H1 (cell line): ENCODE results near the gene ZDHHC3. TPM values are rescaled to one million over a fixed set of nuclear protein-coding genes. Genes with fewer than 3 reads are reported as not detected.

ENCODE experiments used
- CTCF ChIA-PET: fragments of 300-600 bp; sonication (Branson Sonifier 250); formaldehyde crosslinking; loops from one replicate; lab custom pipeline; 2021; ENCODE audit not compliant: partially characterized antibody; lab: Charles Lee
- POLR2A ChIA-PET: fragments of 300-600 bp; sonication (Branson Sonifier 250); formaldehyde crosslinking; loops from one replicate; lab custom pipeline; 2021; ENCODE audit warnings: inconsistent platforms; ENCODE audit not compliant: partially characterized antibody; lab: Charles Lee
- DNase-seq, 2 experiments: peaks; one replicate each; pipeline versions ENCODE4 v3.0.0 to v3.0.0-alpha.2; 2010 to 2022; ENCODE audit warnings: low spot score in 2 of 2, low read depth in 1 of 2, mixed read lengths in 1 of 2
- FAIRE-seq: peaks from 2 replicates; lab custom pipeline; 2011; peaks lifted over from hg19 to GRCh38; lab: Jason Lieb, UNC
- H2AFZ ChIP-seq: 2 replicates; pipeline ENCODE4 v1.8.1; 2012; ENCODE audit warnings: low read length, inconsistent platforms
- H2AK5ac ChIP-seq: 2 replicates; pipeline ENCODE4 v1.6.1; 2013; ENCODE audit warnings: low read depth, low read length
- H2BK120ac ChIP-seq: replicated peaks from 2 replicates; pipeline ENCODE3; 2013; ENCODE audit warnings: low read depth, low read length, inconsistent platforms
- H2BK12ac ChIP-seq: 2 replicates; pipeline ENCODE4 v1.6.1; 2013; ENCODE audit warnings: low read depth, low read length
- H2BK15ac ChIP-seq: 2 replicates; pipeline ENCODE4 v1.6.1; 2013; ENCODE audit warnings: low read length
- H2BK20ac ChIP-seq: 2 replicates; pipeline ENCODE4 v1.6.1; 2013; ENCODE audit warnings: low read length
- H2BK5ac ChIP-seq: 2 replicates; pipeline ENCODE4 v1.6.1; 2013; ENCODE audit warnings: low read depth, low read length
- H3K14ac ChIP-seq: 2 replicates; pipeline ENCODE4 v1.6.1; 2013; ENCODE audit warnings: inconsistent platforms; ENCODE audit not compliant: insufficient read length
- H3K18ac ChIP-seq: 2 replicates; pipeline ENCODE4 v1.6.1; 2013; ENCODE audit warnings: low read length; ENCODE audit errors: extremely low read depth
- H3K23ac ChIP-seq: 2 replicates; pipeline ENCODE4 v1.6.1; 2013; ENCODE audit warnings: inconsistent platforms; ENCODE audit not compliant: insufficient read length
- H3K23me2 ChIP-seq: 2 replicates; pipeline ENCODE4 v1.6.1; 2013; ENCODE audit warnings: low read depth, low read length
- H3K27ac ChIP-seq: 2 replicates; pipeline ENCODE4 v1.6.1; 2011; ENCODE audit warnings: low read depth, low read length, inconsistent platforms
- H3K27me3 ChIP-seq, 4 experiments: replicated peaks in 1 of 4; 1 replicate in 1 of 4; 2 replicates in 3 of 4; pipeline versions ENCODE4 v1.6.1 to v1.8.1; 2011 to 2013; ENCODE audit warnings: low read length in 3 of 4, mild to moderate bottlenecking in 3 of 4, inconsistent platforms in 2 of 4, mixed read lengths in 2 of 4, moderate library complexity in 1 of 4; ENCODE audit not compliant: control insufficient read depth in 3 of 4, insufficient read depth in 3 of 4; ENCODE audit errors: extremely low read depth in 1 of 4
- H3K36me3 ChIP-seq, 4 experiments: 2 replicates each; pipeline versions ENCODE4 v1.6.1 to v1.8.1; 2011 to 2013; ENCODE audit warnings: mild to moderate bottlenecking in 4 of 4, low read length in 3 of 4, moderate library complexity in 2 of 4, control low read depth in 1 of 4, inconsistent platforms in 1 of 4; ENCODE audit not compliant: insufficient read depth in 4 of 4, control insufficient read depth in 2 of 4
- H3K4ac ChIP-seq: replicated peaks from 2 replicates; pipeline ENCODE3; 2013; ENCODE audit warnings: low read length, low read depth, mixed read lengths, inconsistent platforms; ENCODE audit not compliant: insufficient read length
- H3K4me1 ChIP-seq, 4 experiments: replicated peaks in 1 of 4; 1 replicate in 1 of 4; 2 replicates in 3 of 4; pipeline versions ENCODE4 v1.6.1 to v1.8.1; 2011 to 2013; ENCODE audit warnings: low read length in 3 of 4, inconsistent platforms in 2 of 4, mixed read lengths in 1 of 4; ENCODE audit not compliant: insufficient read depth in 4 of 4, control insufficient read depth in 3 of 4
- H3K4me2 ChIP-seq, 2 experiments: 2 replicates each; pipeline versions ENCODE4 v1.6.1 to v1.8.1; 2011 to 2013; ENCODE audit warnings: low read depth in 2 of 2, low read length in 2 of 2, control low read depth in 1 of 2, inconsistent platforms in 1 of 2, mild to moderate bottlenecking in 1 of 2; ENCODE audit not compliant: insufficient read depth in 1 of 2
- H3K4me3 ChIP-seq, 4 experiments: fragments of 200-600, 300-600 bp in 1 of 4; sonication (generic), shearing (Covaris generic), sonication (Bioruptor Twin) in 1 of 4; 2 replicates each; pipeline versions ENCODE4 v1.5.1 to v1.8.1; 2011 to 2016; ENCODE audit warnings: low read length in 4 of 4, low read depth in 3 of 4, control low read depth in 2 of 4, inconsistent platforms in 2 of 4, mild to moderate bottlenecking in 2 of 4, mixed read lengths in 1 of 4, moderate library complexity in 1 of 4; ENCODE audit not compliant: insufficient read depth in 2 of 4; ENCODE audit errors: extremely low read depth in 1 of 4
- H3K56ac ChIP-seq: replicated peaks from 2 replicates; pipeline ENCODE3; 2013; ENCODE audit warnings: low read depth, mild to moderate bottlenecking, mixed read lengths, low read length, inconsistent platforms; ENCODE audit not compliant: insufficient read length
- H3K79me1 ChIP-seq: 2 replicates; pipeline ENCODE4 v1.6.1; 2013; ENCODE audit warnings: low read depth, low read length, control low read depth
- H3K79me2 ChIP-seq, 2 experiments: 2 replicates each; pipeline versions ENCODE4 v1.6.1 to v1.8.1; 2012 to 2013; ENCODE audit warnings: low read length in 2 of 2, mild to moderate bottlenecking in 2 of 2, inconsistent platforms in 1 of 2; ENCODE audit not compliant: insufficient read depth in 2 of 2, control insufficient read depth in 1 of 2
- H3K9ac ChIP-seq, 4 experiments: replicated peaks in 1 of 4; 1 replicate in 1 of 4; 2 replicates in 3 of 4; pipeline versions ENCODE4 v1.6.1 to v1.8.1; 2011 to 2013; ENCODE audit warnings: low read depth in 3 of 4, low read length in 3 of 4, control low read depth in 2 of 4, mild to moderate bottlenecking in 2 of 4, moderate library complexity in 2 of 4, inconsistent platforms in 1 of 4; ENCODE audit errors: extremely low read depth in 1 of 4
- H3K9me3 ChIP-seq, 2 experiments: 2 replicates each; pipeline versions ENCODE4 v1.6.1 to v1.8.1; 2012 to 2013; ENCODE audit warnings: mild to moderate bottlenecking in 2 of 2, moderate library complexity in 2 of 2, control low read depth in 1 of 2, inconsistent platforms in 1 of 2, low read depth in 1 of 2, low read length in 1 of 2, mixed read lengths in 1 of 2; ENCODE audit not compliant: insufficient read depth in 2 of 2
- H4K20me1 ChIP-seq, 2 experiments: replicated peaks in 1 of 2; 2 replicates each; pipeline versions ENCODE3 to v1.8.1; 2011 to 2013; ENCODE audit warnings: inconsistent platforms in 2 of 2, low read length in 2 of 2, mild to moderate bottlenecking in 1 of 2; ENCODE audit not compliant: insufficient read depth in 2 of 2, control insufficient read depth in 1 of 2
- H4K5ac ChIP-seq: 2 replicates; pipeline ENCODE4 v1.6.1; 2013; ENCODE audit warnings: low read length, low read depth, mixed read lengths, inconsistent platforms; ENCODE audit not compliant: insufficient read length
- H4K8ac ChIP-seq: 2 replicates; pipeline ENCODE4 v1.8.0; 2013; ENCODE audit warnings: mild to moderate bottlenecking, moderate library complexity, low read length, inconsistent platforms; ENCODE audit not compliant: insufficient read depth; ENCODE audit errors: extremely low read depth
- H4K91ac ChIP-seq: replicated peaks from 2 replicates; pipeline ENCODE3; 2013; ENCODE audit warnings: low read length, mixed read lengths, inconsistent platforms; ENCODE audit not compliant: insufficient read length
- ATF2 ChIP-seq: IDR thresholded peaks from 2 replicates; pipeline ENCODE4 v1.6.1; 2012; ENCODE audit warnings: low read length, inconsistent platforms
- BRCA1 ChIP-seq: IDR thresholded peaks from 2 replicates; pipeline ENCODE4 v1.6.1; 2012; ENCODE audit warnings: low read depth, low read length, improper control_type of control experiment
- CTCF ChIP-seq, 3 experiments: IDR thresholded peaks; 1 replicate in 2 of 3; 2 replicates in 1 of 3; pipeline versions ENCODE4 v1.5.1 to v1.6.1; 2011; ENCODE audit warnings: low read length in 3 of 3, mild to moderate bottlenecking in 3 of 3, inconsistent platforms in 2 of 3, low read depth in 1 of 3, moderate library complexity in 1 of 3; ENCODE audit not compliant: insufficient read depth in 1 of 3; ENCODE audit errors: control extremely low read depth in 1 of 3
- EGR1 ChIP-seq: IDR thresholded peaks from 2 replicates; pipeline ENCODE4 v1.6.1; 2011; ENCODE audit warnings: low read depth, low read length, borderline replicate concordance
- EP300 ChIP-seq, 2 experiments: IDR thresholded peaks; 1 replicate in 1 of 2; 2 replicates in 1 of 2; pipeline ENCODE4 v1.6.1; 2011 to 2012; ENCODE audit warnings: low read depth in 2 of 2, low read length in 2 of 2, mild to moderate bottlenecking in 2 of 2, borderline replicate concordance in 1 of 2, inconsistent platforms in 1 of 2, moderate library complexity in 1 of 2
- HDAC2 ChIP-seq, 2 experiments: fragments of 300-600 bp in 1 of 2; sonication (generic) in 1 of 2; IDR thresholded peaks; 2 replicates each; pipeline ENCODE4 v1.6.1; 2011 to 2012; ENCODE audit warnings: low read depth in 2 of 2, low read length in 2 of 2, mild to moderate bottlenecking in 2 of 2, moderate library complexity in 2 of 2, borderline replicate concordance in 1 of 2, inconsistent platforms in 1 of 2
- MAX ChIP-seq: IDR thresholded peaks from 2 replicates; pipeline ENCODE4 v1.6.1; 2012; ENCODE audit warnings: inconsistent platforms
- POLR2AphosphoS5 ChIP-seq: IDR thresholded peaks from 2 replicates; pipeline ENCODE4 v1.6.1; 2011; ENCODE audit warnings: low read depth, low read length
- WGBS, 2 experiments: shearing (Covaris generic) in 1 of 2; methylation state at CpG; one replicate each; pipeline versions ENCODE4 v1.1.6 to v1.1.7; 2013 to 2015; ENCODE audit warnings: low lambda C conversion rate in 2 of 2, mixed read lengths in 2 of 2, inconsistent platforms in 1 of 2, low coverage in 1 of 2, missing lambda C conversion rate in 1 of 2; ENCODE audit not compliant: insufficient replicate concordance in 2 of 2, insufficient coverage in 1 of 2, insufficient read length in 1 of 2; ENCODE audit errors: extremely low coverage in 1 of 2, missing lambda C conversion rate in 1 of 2; 5-methylcytosine and 5-hydroxymethylcytosine counted together
- polyA plus RNA-seq, 7 experiments: library from polyadenylated mRNA; depleted of rRNA in 3 of 7; stranded (reverse) in 5 of 7; unstranded in 2 of 7; fragments of >200 nt in 5 of 7; fragments of 200-250 nt in 2 of 7; gene quantifications; 1 replicate in 5 of 7; 2 replicates in 1 of 7; 4 replicates in 1 of 7; pipeline versions ENCODE4 v1.2.1 to v1.2.3, GENCODE V29; 2011 to 2013; ENCODE audit warnings: missing spikeins in 2 of 7, mixed read lengths in 2 of 7
- total RNA-seq: library from RNA; stranded (reverse); fragmentation: NEBNext Ultra II Directional; extraction: Animal tissue kit (Norgen Biotek cat#: 25700); gene quantifications from 2 replicates; pipeline ENCODE4 v1.2.1, GENCODE V29; 2021

ZDHHC3 gene
- total and polyA plus RNA-seq, 2 of the 8 experiments (the other 6 are each of a cell fraction or from before 2014, with no cell fraction given), result 77.4 to 88.7 TPM

- Histone ChIP-seq H2BK15ac (no peak overlapping the region), H4K20me1 (no peaks in the 10 kb centered on the region), H2AFZ (no peak overlapping the region), H4K91ac (no peak overlapping the region), H3K56ac (no peak overlapping the region), H2BK120ac (no peak overlapping the region), H3K36me3 (no peaks in the 10 kb centered on the region), H3K79me1 (no peaks in the 10 kb centered on the region), H3K18ac (no peak overlapping the region), H2BK5ac (no peak overlapping the region), H3K9ac (no peak overlapping the region), H4K5ac (no peak overlapping the region), H3K14ac (no peak overlapping the region), H3K79me2 (no peaks in the 10 kb centered on the region), H3K4me3 (no peak overlapping the region; a peak in 1 of 8 replicates), H4K8ac (no peak overlapping the region), H3K27me3 (no peaks in the 10 kb centered on the region), H3K27ac (no peak overlapping the region), H3K4me2 (no peak overlapping the region), H3K4me1 (peaks cover 0 to 2% (median 0%) of the 10 kb centered on the region in 4 experiments; a peak in 2 of 7 replicates), H3K23ac (no peak overlapping the region), H2BK20ac (no peak overlapping the region), H2AK5ac (no peak overlapping the region), H2BK12ac (no peak overlapping the region), H3K4ac (no peak overlapping the region), H3K23me2 (no peaks in the 10 kb centered on the region; the same call in 1 of the 2 replicates), H3K9me3 (peaks cover 4 to 8% of the 10 kb centered on the region in 2 experiments; a peak in 2 of 4 replicates)
- TF ChIP-seq EGR1 (no peak), EP300 (IDR thresholded peaks at IDR 0.05; ENCODE audit: borderline replicate concordance in 1 of 2, low read depth in 2 of 2, low read length in 2 of 2) (no peak), ATF2 (no peak), HDAC2 (IDR thresholded peaks at IDR 0.05; ENCODE audit: borderline replicate concordance in 1 of 2, low read depth in 2 of 2, low read length in 2 of 2) (no peak), CTCF (IDR thresholded peaks at IDR 0.05; ENCODE audit: control extremely low read depth in 1 of 3, insufficient read depth in 1 of 3, low read depth in 1 of 3, low read length in 3 of 3) (no peak), BRCA1 (no peak), MAX (no peak), POLR2AphosphoS5 (no peak)
- DNase-seq (no peak), FAIRE-seq (no peak)
- POLR2A ChIA-PET, result interaction anchor here (1.3 to 2.2 kb wide), 2 partner anchors 30 to 123 kb away, joined by 3 to 5 read pairs; partner anchors contain the start of gene KIAA1143
- WGBS, 2 experiments, result 81% methylated on average over 4 of the region's 4 CpGs; no CpG with 5 or more reads in 1 of the 2 experiments
- CTCF ChIA-PET, result interaction anchor here (0.9 to 3.4 kb wide), 5 partner anchors 11 to 58 kb away, joined by 3 to 17 read pairs (median 4); partner anchors contain the start of gene TGM4
These were observed 92.0 kb downstream of the ZDHHC3 start for GRCh38 chr3:44883999-44884431.
